Lower lobe of right lung (tissue), 2 donors: ENCODE measurements around the gene MCAT. TPM values are rescaled to one million over a fixed set of nuclear protein-coding genes. Genes with fewer than 3 reads are reported as not detected.
A peak's percentile ranks its signal among the peaks of the same experiment; 100 is the strongest.

Experiments
- ATAC-seq, 2 donors: fragments of 200-7000 bp; cut with Tn5 transposase; one replicate each; pipeline ENCODE4 v1.9.1; 2020 to 2022; ENCODE audit warnings: mild to moderate bottlenecking in 2 of 2, moderate library complexity in 2 of 2
- DNase-seq: peaks from one replicate; pipeline ENCODE4 v3.0.0-alpha.2; 2020
- H3K27ac ChIP-seq: fragments of 200-600 bp; one replicate; pipeline ENCODE4 v1.8.0; 2022
- H3K27me3 ChIP-seq: fragments of 200-600 bp; one replicate; pipeline ENCODE4 v1.8.0; 2022; ENCODE audit warnings: low read depth
- H3K36me3 ChIP-seq: fragments of 200-600 bp; one replicate; pipeline ENCODE4 v1.8.0; 2022; ENCODE audit warnings: mild to moderate bottlenecking
- H3K4me1 ChIP-seq: fragments of 200-600 bp; one replicate; pipeline ENCODE4 v1.8.0; 2022
- H3K4me3 ChIP-seq: fragments of 200-600 bp; one replicate; pipeline ENCODE4 v1.8.0; 2022; ENCODE audit warnings: mild to moderate bottlenecking
- H3K9me3 ChIP-seq: fragments of 200-600 bp; one replicate; pipeline ENCODE4 v1.8.0; 2022
- CTCF ChIP-seq: fragments of 200-600 bp; IDR thresholded peaks from one replicate; pipeline ENCODE4 v1.8.0; 2022; ENCODE audit warnings: antibody characterized with exemption, mild to moderate bottlenecking
- intact Hi-C: fragments of 100-400 bp; cut with DNase I; formaldehyde crosslinking; loops from one replicate; pipeline ENCODE4 v1.11.0; 2022
- total RNA-seq: library from RNA; stranded (reverse); fragmentation: NEBNext Ultra II Directional; extraction: Animal tissue kit (Norgen Biotek cat#: 25700); gene quantifications from one replicate; pipeline ENCODE4 v1.2.1, GENCODE V29; 2021
- donor health status: DM: no; HTN: yes; CAD: no; lungs with severe emphysema.

MCAT gene
- total RNA-seq, 1 donor from 2014 or later, result 11.7 TPM

GRCh38 chr22:43160497-43161126 is 17.4 kb upstream of the MCAT start:
- intact Hi-C loops, result no loop called here

GRCh38 chr22:43159484-43160178 is 16.4 kb upstream of the MCAT start:
- Histone ChIP-seq H3K9me3 (no peaks in the 10 kb centered on the region), H3K27ac (no peak overlapping the region), H3K4me3 (no peak overlapping the region), H3K4me1 (peaks cover 34% of the 10 kb centered on the region), H3K27me3 (no peaks in the 10 kb centered on the region), H3K36me3 (peaks cover 32% of the 10 kb centered on the region)
- DNase-seq (no peak), ATAC-seq (peak; percentile 15 to 40)
- intact Hi-C loops, result no loop called here
- peak; percentile 39 for TF ChIP-seq CTCF

More at GRCh38 chr22:43160497-43161126, 17.4 kb upstream of the MCAT start:
- DNase-seq, result no peak
- no peaks in the 10 kb centered on the region for H3K9me3 ChIP-seq
- peaks cover 30% of the 10 kb centered on the region for H3K4me1 ChIP-seq
- H3K27me3 ChIP-seq, result no peaks in the 10 kb centered on the region
- ATAC-seq, result no peak
- peaks cover 32% of the 10 kb centered on the region for H3K36me3 ChIP-seq
- TF ChIP-seq CTCF, result no peak
- H3K4me3 ChIP-seq, result no peak overlapping the region
- H3K27ac ChIP-seq, result no peak overlapping the region

- DNase-seq, result no peak
- Histone ChIP-seq H3K9me3 (no peaks in the 10 kb centered on the region), H3K4me3 (no peak overlapping the region), H3K4me1 (peaks cover 31% of the 10 kb centered on the region), H3K36me3 (peaks cover 32% of the 10 kb centered on the region), H3K27me3 (no peaks in the 10 kb centered on the region), H3K27ac (no peak overlapping the region)
- no peak for TF ChIP-seq CTCF
- intact Hi-C loops, result no loop called here
- ATAC-seq, result no peak
Measured at GRCh38 chr22:43158778-43159483, 15.7 kb upstream of the MCAT start.

GRCh38 chr22:43157874-43158546 is 14.8 kb upstream of the MCAT start:
- H3K27me3 ChIP-seq, result no peaks in the 10 kb centered on the region
- no peak overlapping the region for H3K4me3 ChIP-seq
- ATAC-seq, result no peak
- H3K9me3 ChIP-seq, result no peaks in the 10 kb centered on the region
- DNase-seq, result no peak
- H3K4me1 ChIP-seq, result peaks cover 26% of the 10 kb centered on the region
- H3K36me3 ChIP-seq, result peaks cover 27% of the 10 kb centered on the region
- no peak for TF ChIP-seq CTCF
- H3K27ac ChIP-seq, result no peak overlapping the region
- intact Hi-C loops, result no loop called here

- no peak for ATAC-seq
- Histone ChIP-seq H3K27me3 (no peaks in the 10 kb centered on the region), H3K4me1 (peaks cover 38% of the 10 kb centered on the region), H3K9me3 (no peaks in the 10 kb centered on the region), H3K27ac (no peak overlapping the region), H3K36me3 (peaks cover 12% of the 10 kb centered on the region), H3K4me3 (no peak overlapping the region)
- no peak for DNase-seq
- intact Hi-C loops, result no loop called here
- TF ChIP-seq CTCF, result no peak
Measured at GRCh38 chr22:43156413-43156812, 13.2 kb upstream of the MCAT start.
